Measurements from ENCODE around the gene CABP5.
"Not testable (repeated sequence)": the region's sequence is repeated elsewhere in the genome, so short reads cannot be mapped to it uniquely, and the experiment has no call there.

CABP5 gene

GRCh38 chr19:48043675-48044258 is at the start of gene CABP5:
Gene CABP5 (minus strand): TSS chr19:48044079. CDS start chr19:48043922, 157 bp downstream.
- no peak for DNase-seq (ENCODE audit: low read depth in 2 of 3, low spot score in 2 of 3)

- DNase-seq (ENCODE audit: low read depth in 2 of 3, low spot score in 2 of 3): not testable (repeated sequence)
Observed at GRCh38 chr19:48091111-48091718, 47.3 kb upstream of the CABP5 start.

- no peak for DNase-seq (ENCODE audit: low read depth in 2 of 3, low spot score in 2 of 3)
Observed at GRCh38 chr19:48090281-48090802, 46.5 kb upstream of the CABP5 start.

GRCh38 chr19:48088991-48089390 is 45.1 kb upstream of the CABP5 start:
- DNase-seq (ENCODE audit: low read depth in 2 of 3, low spot score in 2 of 3): not testable (repeated sequence)

GRCh38 chr19:48085904-48086864 is 42.3 kb upstream of the CABP5 start:
- DNase-seq (ENCODE audit: low read depth in 2 of 3, low spot score in 2 of 3): no peak

- DNase-seq (ENCODE audit: low read depth in 2 of 3, low spot score in 2 of 3): no peak
Observed at GRCh38 chr19:48085076-48085475, 41.2 kb upstream of the CABP5 start.

GRCh38 chr19:48081106-48081505 is 37.2 kb upstream of the CABP5 start:
- DNase-seq (ENCODE audit: low read depth in 2 of 3, low spot score in 2 of 3): no peak

GRCh38 chr19:48070177-48070769 is 26.4 kb upstream of the CABP5 start:
- not testable (repeated sequence) for DNase-seq (ENCODE audit: low read depth in 2 of 3, low spot score in 2 of 3)

- DNase-seq (ENCODE audit: low read depth in 2 of 3, low spot score in 2 of 3): no peak
Observed at GRCh38 chr19:48069435-48069834, 25.6 kb upstream of the CABP5 start.

- DNase-seq (ENCODE audit: low read depth in 2 of 3, low spot score in 2 of 3): no peak
Observed at GRCh38 chr19:48064509-48064908, 20.6 kb upstream of the CABP5 start.

- no peak for DNase-seq (ENCODE audit: low read depth in 2 of 3, low spot score in 2 of 3)
Observed at GRCh38 chr19:48061401-48062344, 17.8 kb upstream of the CABP5 start.

GRCh38 chr19:48060381-48060780 is 16.5 kb upstream of the CABP5 start:
- no peak for DNase-seq (ENCODE audit: low read depth in 2 of 3, low spot score in 2 of 3)

GRCh38 chr19:48059331-48059730 is 15.5 kb upstream of the CABP5 start:
- DNase-seq (ENCODE audit: low read depth in 2 of 3, low spot score in 2 of 3): no peak

- no peak for DNase-seq (ENCODE audit: low read depth in 2 of 3, low spot score in 2 of 3)
Observed at GRCh38 chr19:48053856-48054255, 10.0 kb upstream of the CABP5 start.

GRCh38 chr19:48053076-48053475 is 9.2 kb upstream of the CABP5 start:
- no peak for DNase-seq (ENCODE audit: low read depth in 2 of 3, low spot score in 2 of 3)

- no peak for DNase-seq (ENCODE audit: low read depth in 2 of 3, low spot score in 2 of 3)
Observed at GRCh38 chr19:48051335-48052033, 7.6 kb upstream of the CABP5 start.

GRCh38 chr19:48044561-48044960 is 682 bp upstream of the CABP5 start:
- no peak for DNase-seq (ENCODE audit: low read depth in 2 of 3, low spot score in 2 of 3)

- no peak for DNase-seq (ENCODE audit: low read depth in 2 of 3, low spot score in 2 of 3)
Observed at GRCh38 chr19:48041877-48042580, 1.9 kb downstream of the CABP5 start.

- DNase-seq (ENCODE audit: low read depth in 2 of 3, low spot score in 2 of 3): no peak
Observed at GRCh38 chr19:48036765-48037164, 7.1 kb downstream of the CABP5 start.
